HG03442 (cell line): ENCODE measurements around the gene PLA2G4A.

ENCODE experiments used
- ATAC-seq: cut with Tn5 transposase; IDR thresholded peaks from one replicate; pipeline ENCODE4 v1.9.1; 2021; ENCODE audit warnings: mild to moderate bottlenecking, moderate library complexity; ENCODE audit not compliant: unreplicated experiment

Gene PLA2G4A

GRCh38 chr1:186872291-186872690 lies 43.5 kb downstream of the PLA2G4A start:
- ATAC-seq, result no peak

- ATAC-seq, result no peak
Measured at GRCh38 chr1:186873687-186874086, 44.9 kb downstream of the PLA2G4A start.

- ATAC-seq, result no peak
Measured at GRCh38 chr1:186875896-186876835, 47.4 kb downstream of the PLA2G4A start.

GRCh38 chr1:186878356-186878755 lies 49.6 kb downstream of the PLA2G4A start:
- ATAC-seq, result no peak

GRCh38 chr1:186880982-186881381 lies 52.2 kb downstream of the PLA2G4A start:
- no peak for ATAC-seq

GRCh38 chr1:186882372-186883134 lies 53.8 kb downstream of the PLA2G4A start:
- no peak for ATAC-seq

- ATAC-seq, result no peak
Measured at GRCh38 chr1:186884251-186884650, 55.5 kb downstream of the PLA2G4A start.

GRCh38 chr1:186887203-186887602 lies 58.5 kb downstream of the PLA2G4A start:
- no peak for ATAC-seq

- no peak for ATAC-seq
Measured at GRCh38 chr1:186888367-186888766, 59.6 kb downstream of the PLA2G4A start.

- ATAC-seq, result no peak
Measured at GRCh38 chr1:186892936-186893335, 64.2 kb downstream of the PLA2G4A start.

GRCh38 chr1:186894415-186894814 lies 65.7 kb downstream of the PLA2G4A start:
- no peak for ATAC-seq

GRCh38 chr1:186896211-186896610 lies 67.5 kb downstream of the PLA2G4A start:
- no peak for ATAC-seq

- ATAC-seq, result no peak
Measured at GRCh38 chr1:186897008-186897407, 68.3 kb downstream of the PLA2G4A start.

GRCh38 chr1:186899577-186899976 lies 70.8 kb downstream of the PLA2G4A start:
- ATAC-seq, result peak; percentile 91

GRCh38 chr1:186899977-186900376 lies 71.2 kb downstream of the PLA2G4A start:
- no peak for ATAC-seq

- ATAC-seq, result no peak
Measured at GRCh38 chr1:186900539-186901237, 71.9 kb downstream of the PLA2G4A start.

- no peak for ATAC-seq
Measured at GRCh38 chr1:186901631-186902030, 72.9 kb downstream of the PLA2G4A start.

GRCh38 chr1:186903374-186904136 lies 74.8 kb downstream of the PLA2G4A start:
- no peak for ATAC-seq

GRCh38 chr1:186904361-186904760 lies 75.6 kb downstream of the PLA2G4A start:
- ATAC-seq, result no peak

GRCh38 chr1:186905561-186905960 lies 76.8 kb downstream of the PLA2G4A start:
- ATAC-seq, result no peak

- ATAC-seq, result no peak
Measured at GRCh38 chr1:186915555-186915954, 86.8 kb downstream of the PLA2G4A start.
